GM21360 (cell line): ENCODE results near the gene HES4.
"Not testable (repeated sequence)": the region's sequence is repeated elsewhere in the genome, so short reads cannot be mapped to it uniquely, and the experiment has no call there.

ENCODE experiments used
- ATAC-seq: cut with Tn5 transposase; IDR thresholded peaks from one replicate; pipeline ENCODE4 v1.9.1; 2021; ENCODE audit warnings: mild to moderate bottlenecking, moderate library complexity; ENCODE audit not compliant: unreplicated experiment

HES4 gene

GRCh38 chr1:1000357-1001056 is 610 bp upstream of the HES4 start:
- ATAC-seq, result no peak

- ATAC-seq, result no peak
These were observed 737 bp downstream of the HES4 start for GRCh38 chr1:998995-999724.

GRCh38 chr1:998745-998994 is 1.2 kb downstream of the HES4 start:
- no peak for ATAC-seq

GRCh38 chr1:997993-998744 is 1.7 kb downstream of the HES4 start:
- ATAC-seq, result no peak

- ATAC-seq, result no peak
These were observed 2.2 kb downstream of the HES4 start for GRCh38 chr1:997713-997992.

- no peak for ATAC-seq
These were observed 2.8 kb downstream of the HES4 start for GRCh38 chr1:996851-997712.

GRCh38 chr1:995665-996633 is 3.9 kb downstream of the HES4 start:
- no peak for ATAC-seq

- not testable (repeated sequence) for ATAC-seq
These were observed 5.4 kb downstream of the HES4 start for GRCh38 chr1:994546-994945.

- no peak for ATAC-seq
These were observed 6.4 kb downstream of the HES4 start for GRCh38 chr1:993379-993995.

- no peak for ATAC-seq
These were observed 7.5 kb downstream of the HES4 start for GRCh38 chr1:992362-992761.

GRCh38 chr1:991895-992294 is 8.0 kb downstream of the HES4 start:
- ATAC-seq, result no peak

- ATAC-seq, result not testable (repeated sequence)
These were observed 8.6 kb downstream of the HES4 start for GRCh38 chr1:991275-991674.

GRCh38 chr1:988061-988460 is 11.8 kb downstream of the HES4 start:
- ATAC-seq, result not testable (repeated sequence)

GRCh38 chr1:985126-985525 is 14.8 kb downstream of the HES4 start:
- ATAC-seq, result no peak

- ATAC-seq, result no peak
These were observed 15.5 kb downstream of the HES4 start for GRCh38 chr1:984476-984814.

GRCh38 chr1:983798-984475 is 16.0 kb downstream of the HES4 start:
- ATAC-seq, result no peak

- no peak for ATAC-seq
These were observed 17.0 kb downstream of the HES4 start for GRCh38 chr1:982765-983436.

GRCh38 chr1:981955-982558 is 17.8 kb downstream of the HES4 start, which contains the start of gene PERM1:
Gene PERM1, minus strand, starts transcription at chr1:982093. Its CDS starts 1,064 bp downstream, at chr1:981029.
- no peak for ATAC-seq
